Fibroblast of peridontal ligament (primary cell): ENCODE measurements around the gene MAP3K14.
A peak's percentile ranks its signal among the peaks of the same experiment; 100 is the strongest.
"Not testable (repeated sequence)": the region's sequence is repeated elsewhere in the genome, so short reads cannot be mapped to it uniquely, and the experiment has no call there.

Experiments
- DNase-seq: peaks from one replicate; pipeline ENCODE4 v3.0.0-alpha.2; 2010; ENCODE audit errors: extremely low read depth

MAP3K14 gene

GRCh38 chr17:45258981-45259380 lies 57.8 kb downstream of the MAP3K14 start:
- DNase-seq, result no peak

GRCh38 chr17:45257115-45257514 lies 59.7 kb downstream of the MAP3K14 start:
- DNase-seq, result no peak

GRCh38 chr17:45256114-45256966 lies 60.5 kb downstream of the MAP3K14 start:
- DNase-seq, result no peak

GRCh38 chr17:45255358-45255757 lies 61.5 kb downstream of the MAP3K14 start:
- no peak for DNase-seq

GRCh38 chr17:45253879-45254278 lies 62.9 kb downstream of the MAP3K14 start:
- no peak for DNase-seq

GRCh38 chr17:45253237-45253636 lies 63.6 kb downstream of the MAP3K14 start:
- not testable (repeated sequence) for DNase-seq

- no peak for DNase-seq
Observed at GRCh38 chr17:45251931-45252330, 64.9 kb downstream of the MAP3K14 start.

GRCh38 chr17:45248132-45248957 lies 68.5 kb downstream of the MAP3K14 start:
- DNase-seq, result no peak

- DNase-seq, result peak; percentile 55
Observed at GRCh38 chr17:45247429-45248131, 69.2 kb downstream of the MAP3K14 start.

- DNase-seq, result no peak
Observed at GRCh38 chr17:45246861-45247428, 69.9 kb downstream of the MAP3K14 start.

GRCh38 chr17:45246338-45246737 lies 70.5 kb downstream of the MAP3K14 start:
- no peak for DNase-seq

GRCh38 chr17:45244725-45245656 lies 71.8 kb downstream of the MAP3K14 start:
- DNase-seq, result no peak

GRCh38 chr17:45243750-45244149 lies 73.1 kb downstream of the MAP3K14 start:
- no peak for DNase-seq

- DNase-seq, result no peak
Observed at GRCh38 chr17:45242029-45242414, 74.8 kb downstream of the MAP3K14 start.

GRCh38 chr17:45241328-45242028 lies 75.3 kb downstream of the MAP3K14 start:
- DNase-seq, result no peak

- DNase-seq, result no peak
Observed at GRCh38 chr17:45240905-45241327, 75.9 kb downstream of the MAP3K14 start.

- DNase-seq, result no peak
Observed at GRCh38 chr17:45238155-45238774, 78.6 kb downstream of the MAP3K14 start.

GRCh38 chr17:45237686-45238085 lies 79.1 kb downstream of the MAP3K14 start:
- no peak for DNase-seq

GRCh38 chr17:45236282-45236606 lies 80.6 kb downstream of the MAP3K14 start:
- no peak for DNase-seq
